Left lung (tissue), 10 donors: ENCODE results near the gene CAMK2D. TPM values are rescaled to one million over a fixed set of nuclear protein-coding genes. Genes with fewer than 3 reads are reported as not detected.

ENCODE experiments used
- ATAC-seq: fragments of 200-7000 bp; cut with Tn5 transposase; one replicate; pipeline ENCODE4 v1.9.1; 2020; ENCODE audit warnings: moderate library complexity
- DNase-seq, 4 donors: peaks; one replicate each; pipeline ENCODE4 v3.0.0-alpha.2; 2013 to 2020
- H3K27ac ChIP-seq, 2 donors: fragments of 200-600 bp; sonication (generic) in 1 of 2; one replicate each; pipeline versions ENCODE4 v1.5.0 to v1.8.0; 2020 to 2021
- H3K27me3 ChIP-seq, 2 donors: fragments of 200-600 bp; sonication (generic) in 1 of 2; one replicate each; pipeline versions ENCODE4 v1.5.0 to v1.8.0; 2020 to 2021
- H3K36me3 ChIP-seq, 2 donors: fragments of 200-600 bp; sonication (generic) in 1 of 2; one replicate each; pipeline versions ENCODE4 v1.5.0 to v1.8.0; 2020 to 2021
- H3K4me1 ChIP-seq, 2 donors: fragments of 200-600 bp; one replicate each; pipeline ENCODE4 v1.8.0; 2021
- H3K4me3 ChIP-seq, 2 donors: fragments of 200-600 bp; sonication (generic) in 1 of 2; one replicate each; pipeline versions ENCODE4 v1.5.0 to v1.8.0; 2020 to 2021; ENCODE audit warnings: mild to moderate bottlenecking in 1 of 2
- H3K9me3 ChIP-seq, 2 donors: fragments of 200-600 bp; sonication (generic) in 1 of 2; one replicate each; pipeline versions ENCODE4 v1.5.0 to v1.8.0; 2020 to 2021
- intact Hi-C, 2 donors: fragments of 100-400 bp; cut with DNase I; formaldehyde crosslinking; loops; one replicate each; pipeline versions ENCODE4 v1.11.2 to v1.14.2; 2022
- polyA plus RNA-seq, 6 donors: library from polyadenylated mRNA; unstranded; fragments of 120-200 nt; gene quantifications; one replicate each; pipeline ENCODE4 v1.2.1, GENCODE V29; 2013; ENCODE audit not compliant: insufficient read length in 6 of 6
- total RNA-seq, 2 donors: library from RNA; stranded (reverse); fragmentation: NEBNext Ultra II Directional; extraction: Animal tissue kit (Norgen Biotek cat#: 25700); gene quantifications; one replicate each; pipeline ENCODE4 v1.2.1, GENCODE V29; 2021
- TF ChIP-seq, protein P1 (sequence below), 2 donors: fragments of 200-600 bp; sonication (generic) in 1 of 2; IDR thresholded peaks; one replicate each; pipeline versions ENCODE4 v1.5.0 to v1.8.0; 2021; ENCODE audit warnings: antibody characterized with exemption in 2 of 2
- donor health status: DM: no; HTN: yes; CAD: no.
- donor health status: DM: no; HTN: no; CAD: no.

CAMK2D gene
- total and polyA plus RNA-seq, 8 donors = 50.3 to 93.2 (median 68.4) TPM

DNA sequence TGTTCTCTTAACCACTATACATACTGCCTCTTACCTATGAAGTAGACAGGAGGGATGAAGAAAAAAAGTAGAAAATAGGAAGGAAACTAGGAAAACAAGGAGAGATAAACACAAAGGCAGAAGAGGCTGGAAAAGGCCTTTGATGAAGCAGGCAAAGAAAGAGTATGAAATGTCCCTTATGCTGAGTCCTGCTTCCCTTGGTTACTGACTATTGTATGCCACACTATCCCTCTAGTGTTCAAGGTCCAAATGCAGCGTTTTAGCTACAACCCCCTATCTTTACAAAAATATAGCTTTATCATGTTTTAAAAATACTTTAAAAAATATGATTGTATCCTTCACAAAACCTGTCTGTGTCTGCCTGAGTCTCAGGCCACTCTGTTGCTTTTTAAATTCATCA is 233.1 kb downstream of the CAMK2D start:
- ATAC-seq = no peak
- no peaks in the 10 kb centered on the region for H3K4me1 ChIP-seq
- intact Hi-C loops = no loop called here
- H3K9me3 ChIP-seq = no peaks in the 10 kb centered on the region
- H3K4me3 ChIP-seq = no peak overlapping the region
- no peaks in the 10 kb centered on the region for H3K27me3 ChIP-seq
- H3K27ac ChIP-seq = no peak overlapping the region
- DNase-seq = no peak
- TF ChIP-seq, protein P1, sequence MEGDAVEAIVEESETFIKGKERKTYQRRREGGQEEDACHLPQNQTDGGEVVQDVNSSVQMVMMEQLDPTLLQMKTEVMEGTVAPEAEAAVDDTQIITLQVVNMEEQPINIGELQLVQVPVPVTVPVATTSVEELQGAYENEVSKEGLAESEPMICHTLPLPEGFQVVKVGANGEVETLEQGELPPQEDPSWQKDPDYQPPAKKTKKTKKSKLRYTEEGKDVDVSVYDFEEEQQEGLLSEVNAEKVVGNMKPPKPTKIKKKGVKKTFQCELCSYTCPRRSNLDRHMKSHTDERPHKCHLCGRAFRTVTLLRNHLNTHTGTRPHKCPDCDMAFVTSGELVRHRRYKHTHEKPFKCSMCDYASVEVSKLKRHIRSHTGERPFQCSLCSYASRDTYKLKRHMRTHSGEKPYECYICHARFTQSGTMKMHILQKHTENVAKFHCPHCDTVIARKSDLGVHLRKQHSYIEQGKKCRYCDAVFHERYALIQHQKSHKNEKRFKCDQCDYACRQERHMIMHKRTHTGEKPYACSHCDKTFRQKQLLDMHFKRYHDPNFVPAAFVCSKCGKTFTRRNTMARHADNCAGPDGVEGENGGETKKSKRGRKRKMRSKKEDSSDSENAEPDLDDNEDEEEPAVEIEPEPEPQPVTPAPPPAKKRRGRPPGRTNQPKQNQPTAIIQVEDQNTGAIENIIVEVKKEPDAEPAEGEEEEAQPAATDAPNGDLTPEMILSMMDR (IDR thresholded peaks at IDR 0.05) = no peak
- H3K36me3 ChIP-seq = peaks cover 0 to 22% of the 10 kb centered on the region in 2 donors

DNA sequence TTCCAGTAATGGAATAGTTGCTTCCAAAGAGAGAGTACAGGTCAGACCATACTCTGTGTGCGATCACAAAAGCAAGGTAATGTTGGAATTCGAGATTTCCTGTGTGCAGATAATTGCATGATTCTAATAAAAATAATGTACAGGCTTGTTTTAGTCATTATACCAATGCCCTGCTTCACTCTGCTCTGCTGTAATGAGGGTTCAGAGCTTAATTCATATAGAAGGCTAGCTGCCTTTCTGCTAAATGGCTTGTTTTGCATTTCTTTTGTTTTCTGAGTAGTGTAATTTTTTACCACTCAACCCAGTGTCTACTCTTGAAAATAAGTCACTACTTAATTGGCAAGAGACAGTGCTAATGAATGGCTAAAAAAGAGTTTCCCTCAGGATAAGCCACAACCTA is 236.0 kb downstream of the CAMK2D start:
- DNase-seq = no peak
- intact Hi-C loops = no loop called here
- Histone ChIP-seq H3K4me1 (no peaks in the 10 kb centered on the region), H3K36me3 (peaks cover 0 to 22% of the 10 kb centered on the region in 2 donors), H3K9me3 (no peaks in the 10 kb centered on the region), H3K27me3 (no peaks in the 10 kb centered on the region), H3K27ac (no peak overlapping the region), H3K4me3 (no peak overlapping the region)
- TF ChIP-seq, protein P1 (IDR thresholded peaks at IDR 0.05) = no peak
- ATAC-seq = no peak

DNA sequence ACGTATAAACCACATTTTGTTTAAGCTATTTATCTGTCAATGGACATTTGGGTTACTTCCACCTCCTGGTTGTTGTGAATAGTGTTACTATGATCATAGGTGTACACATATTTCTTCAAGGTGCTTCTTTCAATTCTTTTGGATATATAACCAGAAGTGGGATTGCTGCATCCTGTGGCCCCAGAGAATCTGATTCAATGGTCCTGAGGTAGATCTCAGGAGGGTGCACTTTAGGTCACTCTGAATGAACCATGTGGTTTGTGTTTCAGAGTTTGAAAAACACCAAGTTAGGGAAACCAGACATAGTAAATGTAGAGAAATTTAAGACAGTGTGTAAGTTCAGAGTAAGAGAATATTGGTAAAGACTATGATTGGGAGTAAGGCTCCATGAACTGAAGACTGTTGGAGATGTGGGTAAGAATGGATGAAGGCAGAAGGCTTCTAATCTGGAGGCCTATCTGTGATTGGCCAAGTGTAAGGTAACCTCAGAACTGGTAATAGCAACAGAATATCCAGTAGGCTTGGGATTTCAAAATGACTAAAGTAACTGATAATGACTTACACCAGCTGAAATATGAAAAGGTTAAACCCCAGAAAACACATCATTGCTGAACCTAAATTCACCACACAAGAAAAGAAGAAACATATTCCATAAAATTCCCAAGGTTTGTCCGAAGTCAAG is 236.9 kb downstream of the CAMK2D start:
- H3K9me3 ChIP-seq = no peaks in the 10 kb centered on the region
- ATAC-seq = no peak
- intact Hi-C loops = no loop called here
- peaks cover 0 to 13% of the 10 kb centered on the region in 2 donors for H3K36me3 ChIP-seq
- no peaks in the 10 kb centered on the region for H3K4me1 ChIP-seq
- no peak for DNase-seq
- no peak overlapping the region for H3K4me3 ChIP-seq
- H3K27ac ChIP-seq = no peak overlapping the region
- TF ChIP-seq, protein P1 (IDR thresholded peaks at IDR 0.05) = no peak
- no peaks in the 10 kb centered on the region for H3K27me3 ChIP-seq

DNA sequence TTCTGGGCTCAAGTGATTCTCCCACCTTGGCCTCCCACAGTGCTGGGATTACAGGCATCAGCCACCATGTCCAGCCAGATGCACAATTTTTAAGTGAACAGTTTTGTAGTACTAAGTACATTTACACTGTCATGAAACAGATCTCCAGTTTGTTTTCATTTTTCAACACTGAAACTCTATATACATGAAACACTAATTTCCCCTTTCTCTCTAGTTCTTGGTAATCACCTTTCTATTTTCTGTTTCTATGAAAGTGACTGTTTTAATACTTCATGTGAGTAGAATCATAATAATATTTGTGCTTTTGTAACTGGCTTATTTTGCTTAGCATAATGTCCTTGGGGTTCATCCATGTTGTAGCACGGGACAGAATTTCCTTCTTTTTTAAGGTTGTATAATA is 237.4 kb downstream of the CAMK2D start:
- ATAC-seq = no peak
- Histone ChIP-seq H3K36me3 (peaks cover 0 to 12% of the 10 kb centered on the region in 2 donors), H3K27ac (no peak overlapping the region), H3K27me3 (no peaks in the 10 kb centered on the region), H3K9me3 (no peaks in the 10 kb centered on the region), H3K4me1 (no peaks in the 10 kb centered on the region), H3K4me3 (no peak overlapping the region)
- DNase-seq = no peak
- intact Hi-C loops = no loop called here
- TF ChIP-seq, protein P1 (IDR thresholded peaks at IDR 0.05) = no peak

DNA sequence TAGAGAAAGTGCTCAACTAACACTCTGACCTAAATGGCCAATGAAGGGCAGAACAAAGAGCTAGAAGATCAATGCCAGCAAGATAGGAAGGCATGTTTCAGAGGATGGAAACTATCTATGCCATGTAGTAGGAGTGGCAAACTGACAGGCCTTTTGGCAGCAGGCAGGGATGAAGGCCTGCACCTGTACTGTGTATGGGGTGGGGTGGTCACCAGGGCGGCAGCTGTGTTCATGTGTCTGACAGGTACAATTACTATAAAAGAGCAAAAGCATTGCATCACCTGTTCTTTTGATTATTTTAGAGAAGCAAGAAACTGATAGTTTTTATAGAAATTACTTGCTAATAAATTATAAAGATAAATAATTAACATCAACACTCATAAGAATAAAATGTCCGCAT is 239.1 kb downstream of the CAMK2D start:
- no peaks in the 10 kb centered on the region for H3K4me1 ChIP-seq
- H3K36me3 ChIP-seq = peaks cover 0 to 13% of the 10 kb centered on the region in 2 donors
- intact Hi-C loops = no loop called here
- H3K9me3 ChIP-seq = no peaks in the 10 kb centered on the region
- no peaks in the 10 kb centered on the region for H3K27me3 ChIP-seq
- TF ChIP-seq, protein P1 (IDR thresholded peaks at IDR 0.05) = no peak
- no peak for ATAC-seq
- H3K27ac ChIP-seq = no peak overlapping the region
- no peak overlapping the region for H3K4me3 ChIP-seq
- DNase-seq = no peak
